PFSK-1 (cell line): Measurements from ENCODE around the gene ETNK1.

Experiments
- POLR2AphosphoS5 ChIP-seq: IDR thresholded peaks from 2 replicates; pipeline ENCODE4 v1.6.1; 2012; ENCODE audit warnings: low read depth, mild to moderate bottlenecking, control low read depth, low read length, moderate library complexity
- SIN3A ChIP-seq: IDR thresholded peaks from 2 replicates; pipeline ENCODE4 v1.6.1; 2012; ENCODE audit warnings: mild to moderate bottlenecking, low read length, moderate library complexity, borderline replicate concordance; ENCODE audit not compliant: insufficient read depth
- TF ChIP-seq, protein P1 (sequence below), 2 experiments: IDR thresholded peaks; 2 replicates each; pipeline versions ENCODE4 v1.6.1 to v1.8.0; 2011 to 2012; ENCODE audit warnings: low read depth in 2 of 2, low read length in 2 of 2, control low read depth in 1 of 2, inconsistent platforms in 1 of 2, mild to moderate bottlenecking in 1 of 2, moderate library complexity in 1 of 2; ENCODE audit not compliant: insufficient read depth in 1 of 2

DNA sequence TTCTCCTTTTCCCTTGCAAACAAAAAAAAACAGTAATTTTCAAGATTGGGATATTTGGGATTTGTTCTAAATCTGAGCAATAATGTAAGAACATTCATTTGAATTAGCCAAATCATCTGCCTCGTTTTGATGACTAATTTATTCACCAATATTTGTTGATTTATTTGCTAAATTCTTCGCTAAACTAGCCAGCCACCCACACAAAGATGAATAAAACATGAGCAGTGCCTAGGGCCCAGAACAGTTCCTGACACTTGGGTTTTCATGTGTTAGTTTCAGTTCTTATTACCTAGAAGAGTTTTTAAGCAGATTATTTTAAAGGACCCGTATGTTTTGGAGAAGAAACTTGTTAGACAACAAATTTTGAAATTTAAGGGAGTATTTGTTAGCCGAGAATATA lies 1.4 kb downstream of the ETNK1 start:
- TF ChIP-seq POLR2AphosphoS5: no peak
- TF ChIP-seq, protein P1, sequence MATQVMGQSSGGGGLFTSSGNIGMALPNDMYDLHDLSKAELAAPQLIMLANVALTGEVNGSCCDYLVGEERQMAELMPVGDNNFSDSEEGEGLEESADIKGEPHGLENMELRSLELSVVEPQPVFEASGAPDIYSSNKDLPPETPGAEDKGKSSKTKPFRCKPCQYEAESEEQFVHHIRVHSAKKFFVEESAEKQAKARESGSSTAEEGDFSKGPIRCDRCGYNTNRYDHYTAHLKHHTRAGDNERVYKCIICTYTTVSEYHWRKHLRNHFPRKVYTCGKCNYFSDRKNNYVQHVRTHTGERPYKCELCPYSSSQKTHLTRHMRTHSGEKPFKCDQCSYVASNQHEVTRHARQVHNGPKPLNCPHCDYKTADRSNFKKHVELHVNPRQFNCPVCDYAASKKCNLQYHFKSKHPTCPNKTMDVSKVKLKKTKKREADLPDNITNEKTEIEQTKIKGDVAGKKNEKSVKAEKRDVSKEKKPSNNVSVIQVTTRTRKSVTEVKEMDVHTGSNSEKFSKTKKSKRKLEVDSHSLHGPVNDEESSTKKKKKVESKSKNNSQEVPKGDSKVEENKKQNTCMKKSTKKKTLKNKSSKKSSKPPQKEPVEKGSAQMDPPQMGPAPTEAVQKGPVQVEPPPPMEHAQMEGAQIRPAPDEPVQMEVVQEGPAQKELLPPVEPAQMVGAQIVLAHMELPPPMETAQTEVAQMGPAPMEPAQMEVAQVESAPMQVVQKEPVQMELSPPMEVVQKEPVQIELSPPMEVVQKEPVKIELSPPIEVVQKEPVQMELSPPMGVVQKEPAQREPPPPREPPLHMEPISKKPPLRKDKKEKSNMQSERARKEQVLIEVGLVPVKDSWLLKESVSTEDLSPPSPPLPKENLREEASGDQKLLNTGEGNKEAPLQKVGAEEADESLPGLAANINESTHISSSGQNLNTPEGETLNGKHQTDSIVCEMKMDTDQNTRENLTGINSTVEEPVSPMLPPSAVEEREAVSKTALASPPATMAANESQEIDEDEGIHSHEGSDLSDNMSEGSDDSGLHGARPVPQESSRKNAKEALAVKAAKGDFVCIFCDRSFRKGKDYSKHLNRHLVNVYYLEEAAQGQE (IDR thresholded peaks at IDR 0.05; ENCODE audit: insufficient read depth in 1 of 2, low read depth in 2 of 2, low read length in 2 of 2): no peak
- TF ChIP-seq SIN3A: no peak
